ENCODE measurements around the gene ITPRIPL2.

The ITPRIPL2 gene

DNA sequence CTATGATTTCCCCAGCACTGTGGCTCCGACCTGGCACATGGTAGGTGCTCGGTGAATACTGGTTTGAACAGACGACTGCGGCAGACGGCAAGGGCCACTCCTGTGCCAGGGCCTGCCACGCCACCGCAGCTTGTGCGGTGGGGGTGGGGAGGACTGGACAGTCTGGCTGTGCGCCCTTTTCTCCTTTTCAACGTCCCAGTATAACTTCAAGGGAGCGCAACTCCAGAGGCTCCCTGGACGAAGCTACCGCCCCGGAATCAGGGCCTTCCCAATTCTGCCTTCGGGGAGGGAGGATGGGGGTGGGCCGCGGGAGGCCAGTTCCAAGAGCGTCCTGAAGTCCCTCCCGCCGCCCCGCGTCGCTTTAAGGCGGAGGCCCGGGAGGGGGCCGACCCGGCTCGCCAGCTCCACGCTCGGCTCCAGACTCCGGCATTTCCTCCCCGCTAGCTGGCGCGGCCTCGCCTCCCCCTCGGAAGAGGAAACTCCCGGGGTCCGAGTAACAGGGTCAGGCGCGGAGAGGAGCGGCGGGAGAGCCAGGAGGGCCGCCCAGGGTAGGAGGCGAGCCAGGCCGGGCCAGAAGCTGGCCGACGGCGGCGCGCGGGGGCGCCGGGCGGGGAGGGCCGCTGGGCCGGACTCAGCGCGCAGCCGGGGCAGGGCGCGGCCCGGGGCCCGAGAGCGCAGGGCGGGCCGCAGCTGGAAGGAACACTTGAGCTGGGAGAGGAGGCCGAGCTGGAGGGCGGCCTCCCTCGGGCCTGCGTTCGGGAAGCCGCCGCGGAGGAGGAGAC is at the start of gene ITPRIPL2:
TSS of gene ITPRIPL2 (plus strand) at position 388 of the 782 bp plus-strand sequence. CDS start 498 bp downstream, outside the sequence.
- no peak for DNase-seq (ENCODE audit: low read depth in 2 of 2)

DNA sequence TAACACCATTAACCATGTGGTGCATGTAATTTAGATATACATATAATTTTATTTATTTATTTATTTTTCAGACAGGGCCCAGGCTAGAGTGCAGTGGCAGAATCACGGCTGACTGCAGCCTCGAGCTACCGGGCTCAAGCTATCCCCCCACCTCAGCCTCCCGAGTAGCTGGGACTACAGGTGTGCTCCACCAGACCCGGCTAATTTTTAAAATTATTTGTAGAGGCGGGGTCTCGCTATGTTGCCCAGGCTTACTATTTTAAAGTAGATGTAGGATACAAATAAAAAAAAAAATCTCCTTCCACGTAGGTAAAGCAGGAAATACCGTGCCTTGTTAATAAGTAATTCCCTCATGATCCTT is 46.8 kb upstream of the ITPRIPL2 start:
- DNase-seq (ENCODE audit: low read depth in 2 of 2), result no peak

DNA sequence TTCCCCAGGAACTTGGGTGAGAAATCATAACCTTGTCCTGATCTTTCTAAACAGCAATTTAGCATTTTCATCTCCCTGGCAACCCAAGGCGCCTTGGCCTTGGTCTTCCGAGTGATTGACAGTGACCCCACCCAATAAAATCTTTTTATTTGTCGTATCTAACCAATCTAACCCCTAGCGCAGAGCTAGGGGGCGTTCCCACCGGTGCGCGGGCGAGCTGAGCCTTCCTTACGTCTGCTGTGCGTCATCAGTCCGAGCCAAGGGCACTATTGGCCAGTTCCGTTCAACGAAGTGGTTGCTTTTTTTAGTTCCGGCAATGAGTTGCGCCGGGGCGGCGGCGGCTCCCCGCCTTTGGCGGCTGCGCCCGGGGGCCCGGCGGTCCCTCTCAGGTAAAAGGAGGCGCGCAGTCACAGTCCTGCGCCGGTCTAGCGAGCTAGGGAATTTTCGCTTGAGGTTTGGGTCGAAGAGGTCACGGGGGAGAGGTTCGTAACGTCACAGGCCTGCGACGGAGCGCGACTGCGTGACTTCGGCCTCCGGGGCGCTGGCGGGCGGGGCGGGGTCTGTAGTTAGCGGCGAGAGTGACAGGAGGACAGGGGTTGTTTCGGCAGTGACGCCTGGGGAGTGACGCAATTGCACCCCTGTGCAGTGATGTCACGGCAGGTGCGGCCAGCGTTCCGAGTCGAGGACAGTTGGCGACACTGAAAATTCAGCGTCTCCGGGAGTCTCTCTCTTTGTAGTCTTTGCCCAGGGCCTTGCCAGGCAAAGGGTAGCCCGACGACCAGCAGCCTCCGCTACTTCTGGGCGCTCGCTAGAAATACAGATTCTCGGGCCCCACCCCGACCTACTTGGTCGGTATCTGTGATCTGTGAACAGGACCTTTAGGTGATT is 46.2 kb upstream of the ITPRIPL2 start, which contains the start of gene COQ7:
TSS of gene COQ7 (plus strand) at position 266 of the 888 bp plus-strand sequence. CDS start at position 317, 51 bp downstream.
- DNase-seq (ENCODE audit: low read depth in 2 of 2), result peak; percentile 92 to 97

DNA sequence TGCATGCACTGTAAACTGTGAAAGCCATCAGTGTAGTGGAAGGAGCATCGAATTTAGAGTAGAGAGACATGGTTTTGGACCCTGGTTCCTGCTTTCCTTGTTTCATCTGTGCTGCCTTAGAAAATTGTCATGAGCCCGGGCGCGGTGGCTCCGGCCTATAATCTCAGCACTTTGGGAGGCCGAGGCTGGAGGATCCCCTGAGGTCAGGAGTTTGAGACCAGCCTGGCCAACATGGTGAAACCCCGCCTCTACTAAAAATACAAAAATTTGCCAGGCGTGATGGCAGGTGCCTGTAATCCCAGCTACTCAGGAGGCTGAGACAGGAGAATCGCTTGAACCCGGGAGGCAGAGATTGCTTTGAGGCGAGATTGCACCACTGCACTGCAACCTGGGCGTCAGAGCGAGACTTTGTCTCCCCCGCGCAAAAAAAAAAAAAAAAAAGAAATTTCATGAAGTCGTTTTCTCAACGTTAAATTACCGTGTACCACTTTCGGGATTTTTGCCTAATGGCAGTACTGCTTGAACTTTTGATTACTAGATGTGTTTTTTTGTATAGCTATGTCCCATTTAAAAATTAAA is 45.4 kb upstream of the ITPRIPL2 start:
- no peak for DNase-seq (ENCODE audit: low read depth in 2 of 2)

DNA sequence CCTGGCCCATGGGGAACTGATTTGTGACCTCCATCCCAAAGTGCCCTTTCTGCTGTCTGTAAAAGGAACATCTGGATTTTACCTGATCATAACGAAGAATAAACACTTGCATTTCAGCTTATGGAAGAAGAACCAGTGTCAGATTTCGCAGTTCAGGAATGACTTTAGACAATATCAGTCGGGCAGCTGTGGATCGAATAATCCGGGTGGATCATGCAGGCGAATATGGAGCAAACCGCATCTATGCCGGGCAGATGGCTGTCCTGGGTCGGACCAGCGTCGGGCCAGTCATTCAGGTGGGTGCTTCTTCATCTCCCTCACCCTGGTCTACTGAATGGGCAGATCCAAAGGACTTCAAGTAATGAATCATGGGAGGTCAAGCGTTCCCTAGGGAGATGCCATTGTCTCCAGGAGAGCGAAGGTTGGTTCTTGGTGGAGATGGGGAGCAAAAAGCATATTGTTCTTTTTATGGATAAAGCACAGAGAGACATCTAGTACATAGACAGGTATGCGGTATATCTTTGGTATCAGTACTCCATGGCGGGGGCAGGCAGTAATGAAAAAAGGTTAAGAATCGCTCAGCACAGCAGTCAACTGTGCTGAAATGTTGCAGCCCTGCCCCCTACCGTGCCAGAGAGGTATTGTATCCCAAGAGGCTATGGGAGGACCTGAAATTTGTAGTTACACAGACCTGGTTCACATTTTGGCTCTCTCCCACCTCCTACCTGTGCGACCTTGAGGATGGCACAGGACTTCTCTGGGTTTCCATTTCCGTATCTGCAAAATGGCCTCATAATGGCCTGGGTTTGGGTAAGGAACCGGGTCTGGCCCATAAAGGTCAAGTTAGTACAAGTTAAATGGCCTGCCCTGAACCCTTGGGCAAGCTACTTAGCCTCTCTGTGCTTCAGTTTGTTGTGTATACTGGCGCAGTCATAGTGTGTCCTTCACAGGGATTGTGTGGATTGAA is 41.7 kb upstream of the ITPRIPL2 start:
- DNase-seq (ENCODE audit: low read depth in 2 of 2), result no peak

DNA sequence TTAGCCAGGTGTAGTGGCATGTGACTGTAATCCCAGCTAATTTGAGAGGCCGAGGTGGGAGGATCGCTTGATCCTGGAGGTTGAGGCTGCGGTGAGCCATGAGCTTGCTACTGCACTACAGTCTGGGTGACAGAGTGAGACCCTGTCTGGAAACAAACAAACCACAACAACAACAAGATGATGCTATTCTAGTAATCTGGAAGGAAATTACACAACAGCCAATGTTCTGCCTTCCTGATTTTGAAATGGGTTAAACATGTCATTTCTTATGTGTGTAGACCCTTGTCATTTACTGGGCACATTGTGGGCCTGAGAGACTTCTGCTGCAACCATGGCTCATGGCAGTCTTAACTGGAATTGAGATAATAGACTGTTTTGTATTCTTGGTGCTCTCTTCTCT is 40.4 kb upstream of the ITPRIPL2 start:
- no peak for DNase-seq (ENCODE audit: low read depth in 2 of 2)

DNA sequence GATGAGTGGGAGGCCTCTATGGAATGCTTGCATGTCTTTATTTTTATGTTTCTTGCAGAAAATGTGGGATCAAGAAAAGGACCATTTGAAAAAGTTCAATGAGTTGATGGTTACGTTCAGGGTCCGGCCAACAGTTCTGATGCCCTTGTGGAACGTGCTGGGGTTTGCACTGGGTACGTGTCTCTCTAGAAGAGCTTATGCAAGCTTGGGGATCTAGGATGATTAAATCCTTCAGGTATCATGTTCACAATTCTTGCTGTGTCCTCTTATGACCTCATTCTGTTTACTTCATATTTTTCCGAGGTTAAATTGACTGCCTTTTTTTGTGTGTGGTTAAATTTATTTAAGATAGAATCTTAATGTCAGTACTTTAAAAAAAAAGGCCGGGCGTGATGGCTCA is 39.9 kb upstream of the ITPRIPL2 start:
- DNase-seq (ENCODE audit: low read depth in 2 of 2), result no peak

DNA sequence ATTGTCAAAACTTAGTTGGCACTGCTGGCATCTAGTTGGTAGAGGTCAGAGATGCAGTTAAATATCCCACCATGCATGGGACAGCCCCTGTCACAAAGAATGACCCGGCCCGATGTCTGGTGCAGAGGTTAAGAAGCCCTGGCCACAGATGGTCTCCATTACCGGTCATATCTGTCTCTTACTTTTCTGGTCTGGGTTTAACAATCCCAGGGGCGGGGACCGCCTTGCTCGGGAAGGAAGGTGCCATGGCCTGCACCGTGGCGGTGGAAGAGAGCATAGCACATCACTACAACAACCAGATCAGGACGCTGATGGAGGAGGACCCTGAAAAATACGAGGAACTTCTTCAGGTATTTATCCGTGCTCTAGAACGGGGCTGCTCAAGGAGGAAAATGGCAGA is 38.3 kb upstream of the ITPRIPL2 start:
- no peak for DNase-seq (ENCODE audit: low read depth in 2 of 2)

DNA sequence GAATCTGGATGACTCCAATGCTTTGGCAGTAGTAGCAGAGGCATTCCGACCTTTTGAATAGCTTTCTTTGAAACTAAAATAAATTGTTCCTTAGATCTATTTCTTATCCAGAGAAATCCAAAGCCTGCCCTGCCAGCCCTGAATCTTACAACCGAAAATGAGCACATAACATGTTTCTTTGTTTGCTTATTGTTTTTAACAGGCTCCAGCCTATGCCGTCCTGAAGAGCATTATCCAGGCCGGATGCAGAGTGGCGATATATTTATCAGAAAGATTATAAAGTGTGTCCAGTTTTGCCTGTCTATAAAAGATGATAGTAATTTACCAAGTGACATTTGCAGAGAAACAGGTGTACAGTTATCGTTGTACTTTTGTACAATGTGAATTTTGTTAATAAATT is 35.9 kb upstream of the ITPRIPL2 start:
- no peak for DNase-seq (ENCODE audit: low read depth in 2 of 2)

DNA sequence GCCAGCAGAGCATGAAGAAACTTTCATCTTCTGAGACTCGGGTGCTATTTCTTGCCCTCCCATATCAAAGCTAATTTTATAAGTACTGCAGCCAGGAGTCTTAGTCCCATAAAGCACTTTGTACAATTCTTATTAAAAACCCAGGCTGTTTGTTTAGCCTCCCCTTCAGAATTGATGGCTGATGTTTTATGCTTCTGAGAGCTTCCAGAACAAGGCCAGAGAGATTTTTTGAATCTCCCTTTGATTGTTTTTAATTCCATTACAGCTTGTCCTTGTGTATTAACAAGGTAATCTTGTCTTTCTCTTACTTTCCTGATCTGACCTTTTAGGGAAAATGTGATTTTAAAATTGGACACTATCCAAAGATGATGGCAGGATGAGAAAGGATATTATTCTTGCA is 30.1 kb upstream of the ITPRIPL2 start:
- DNase-seq (ENCODE audit: low read depth in 2 of 2), result no peak

DNA sequence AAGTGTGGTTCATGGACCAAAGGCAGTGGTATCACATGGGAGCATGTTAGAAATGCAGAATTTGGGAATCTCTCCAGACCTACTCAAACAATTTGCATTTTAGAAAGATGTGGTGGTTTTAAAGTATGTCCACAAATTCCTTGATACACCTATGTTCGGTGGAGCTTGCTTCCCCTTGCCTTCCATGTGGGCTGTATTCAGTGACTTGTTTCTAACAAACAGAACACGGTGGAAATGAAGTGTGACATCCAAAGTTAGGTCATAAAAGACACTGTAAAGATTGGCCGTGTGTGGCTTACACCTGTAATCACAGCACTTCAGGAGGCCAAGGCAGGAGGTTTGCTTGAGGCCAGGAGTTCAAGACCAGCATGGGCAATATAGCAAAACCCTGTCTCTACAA is 29.6 kb upstream of the ITPRIPL2 start:
- no peak for DNase-seq (ENCODE audit: low read depth in 2 of 2)

DNA sequence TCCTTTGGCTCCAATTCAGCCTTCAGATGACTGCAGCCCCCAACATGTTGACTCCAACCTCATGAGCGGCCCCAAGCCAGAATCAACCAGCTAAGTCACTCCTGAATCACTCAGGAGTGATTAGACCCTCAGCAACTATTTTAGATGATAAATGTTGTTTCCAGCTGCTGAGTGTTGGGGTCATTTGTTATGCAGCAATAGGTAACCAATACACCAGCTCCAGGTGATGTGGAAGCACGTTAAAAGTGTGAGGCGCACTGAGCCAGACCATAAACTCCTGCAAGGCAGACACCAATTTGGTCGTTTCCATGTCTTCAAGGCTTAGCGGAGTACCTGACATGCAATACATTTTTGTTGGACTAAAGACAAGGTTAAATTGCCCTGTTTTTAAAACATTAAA is 28.9 kb upstream of the ITPRIPL2 start:
- no peak for DNase-seq (ENCODE audit: low read depth in 2 of 2)

DNA sequence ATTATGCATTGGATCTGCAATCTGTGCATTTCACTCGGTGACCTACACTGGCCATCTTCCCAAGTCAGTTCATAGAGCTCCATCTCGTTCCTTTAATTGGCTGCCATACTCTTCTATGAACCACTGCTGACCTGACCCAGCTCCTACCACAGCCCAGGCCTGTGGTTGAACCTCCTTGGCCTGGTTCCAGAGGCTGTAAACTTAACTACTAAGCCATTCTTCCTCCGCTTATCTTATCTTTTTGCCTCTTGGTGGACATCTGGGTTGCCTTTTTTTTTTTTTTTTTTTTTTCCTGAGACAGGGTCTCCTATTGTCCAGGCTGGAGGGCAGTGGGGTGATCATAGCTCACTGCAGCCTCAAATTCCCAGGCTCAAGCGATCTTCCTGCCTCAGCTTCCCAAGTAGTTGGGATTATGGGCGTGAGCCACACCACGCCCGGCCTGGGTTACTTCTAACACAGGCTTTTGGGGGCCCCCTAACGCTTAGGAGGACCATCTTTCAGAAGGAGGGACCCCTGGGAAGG is 28.0 kb upstream of the ITPRIPL2 start:
- no peak for DNase-seq (ENCODE audit: low read depth in 2 of 2)

DNA sequence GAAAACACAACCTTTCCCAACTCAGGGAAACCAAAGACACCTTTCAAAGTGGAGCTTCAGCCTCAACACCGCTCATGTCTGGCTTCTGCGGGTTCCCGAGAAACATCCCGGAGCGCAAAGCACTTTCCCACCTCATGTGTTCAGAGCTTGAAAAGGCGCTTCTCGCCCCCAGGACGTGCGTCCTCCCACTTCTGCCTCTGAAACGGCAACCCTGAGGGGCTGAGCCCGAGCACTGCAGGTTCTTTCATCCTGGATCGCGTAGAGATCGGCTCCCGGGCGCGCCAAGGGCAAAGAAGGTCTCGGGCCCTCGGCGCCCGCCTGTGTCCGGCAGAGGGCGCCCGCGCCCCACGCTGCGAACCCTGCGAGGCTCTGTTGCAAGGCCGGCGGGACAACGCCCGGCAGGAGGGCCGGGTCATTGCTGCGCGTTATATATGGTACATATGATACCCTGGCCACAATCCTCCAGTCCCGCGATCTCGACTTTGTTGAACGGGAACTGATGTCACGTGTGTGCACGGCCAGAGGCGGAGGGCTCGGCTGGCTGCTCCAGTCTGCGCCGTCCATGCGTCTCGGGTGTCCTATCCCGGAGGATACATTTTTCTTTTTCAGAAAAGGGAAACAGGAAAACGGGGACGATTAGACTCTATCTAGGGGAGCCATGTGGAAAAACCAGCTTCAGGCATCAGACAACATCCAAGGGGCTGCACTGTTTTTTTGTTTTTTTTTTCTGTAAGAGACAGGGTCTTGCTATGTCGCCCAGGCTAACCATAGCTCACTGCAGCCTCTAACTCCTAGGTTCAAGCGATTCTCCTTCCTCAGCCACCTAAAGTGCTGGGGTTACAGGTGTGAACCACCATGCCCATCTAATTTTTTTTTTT is 27.2 kb upstream of the ITPRIPL2 start:
- DNase-seq (ENCODE audit: low read depth in 2 of 2), result peak; percentile 61 to 63

DNA sequence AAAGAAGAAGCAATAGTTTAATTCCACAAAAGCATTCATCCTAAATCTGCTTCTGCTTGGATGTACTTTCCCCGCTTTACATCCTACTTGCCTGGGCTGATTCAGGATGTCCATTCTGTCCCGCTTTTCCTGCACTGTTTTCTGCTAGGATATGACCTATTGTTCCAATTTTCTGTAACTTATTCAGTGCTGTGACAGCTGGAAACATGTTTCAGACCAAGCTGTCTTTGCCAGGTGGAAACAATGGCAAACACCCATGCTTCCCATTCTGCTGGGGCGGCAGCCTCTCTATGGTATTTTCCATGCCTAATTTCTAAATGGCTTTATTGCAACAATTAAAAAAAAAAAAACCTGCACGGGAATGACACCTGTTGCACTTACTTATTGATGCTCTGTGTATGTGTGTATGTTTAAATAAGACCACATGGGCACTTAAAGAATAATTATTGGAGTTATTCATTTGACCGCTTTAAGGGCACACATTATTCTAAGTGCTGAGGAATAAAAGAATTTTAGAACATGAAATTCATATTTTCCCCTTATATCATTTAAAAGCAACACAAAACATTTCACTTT is 25.3 kb upstream of the ITPRIPL2 start:
- DNase-seq (ENCODE audit: low read depth in 2 of 2), result no peak

DNA sequence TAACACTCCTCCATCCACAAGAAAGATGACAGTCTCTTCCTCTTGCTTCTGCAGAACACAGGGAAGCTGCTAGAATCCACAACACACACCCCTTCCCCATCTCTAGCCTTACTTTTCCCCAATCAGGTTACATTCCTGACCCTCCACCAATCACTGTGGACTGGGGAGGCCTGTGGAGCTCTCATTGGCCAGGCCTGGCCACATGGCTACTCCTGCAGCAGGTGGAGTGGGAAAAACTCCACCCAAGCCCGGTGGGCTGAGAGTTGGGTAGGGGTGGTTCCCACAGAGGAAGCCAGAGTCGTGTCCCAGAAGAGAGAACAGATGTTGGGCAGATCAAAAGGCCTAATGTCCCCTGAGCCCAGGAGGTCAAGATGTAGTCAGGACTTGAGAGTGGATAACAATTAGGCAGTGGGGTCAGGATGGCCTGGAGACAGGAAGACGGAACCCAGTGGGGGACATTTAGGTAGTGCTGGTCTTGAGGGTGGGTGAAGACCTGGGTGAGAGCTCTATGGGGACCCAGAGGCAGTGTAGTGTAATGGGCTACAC is 24.3 kb upstream of the ITPRIPL2 start:
- no peak for DNase-seq (ENCODE audit: low read depth in 2 of 2)

DNA sequence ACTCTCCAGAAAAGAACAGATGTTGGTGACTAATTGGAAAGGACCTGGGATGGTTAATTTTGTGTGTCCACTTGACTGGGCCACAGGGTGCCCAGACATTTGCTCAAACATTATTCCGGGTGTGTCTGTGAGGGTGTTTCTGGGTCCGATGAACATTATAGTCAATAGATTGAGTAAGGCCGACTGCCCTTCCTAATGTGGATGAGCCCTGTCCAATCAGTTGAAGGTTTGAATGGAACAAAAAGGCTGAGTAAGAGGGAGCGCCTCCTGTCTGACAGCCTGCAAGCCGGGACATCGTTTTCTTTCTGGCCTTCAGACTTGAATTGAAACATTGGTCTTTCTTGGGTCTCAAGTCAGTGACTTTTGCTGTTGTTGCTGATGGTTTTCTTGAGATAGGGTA is 22.8 kb upstream of the ITPRIPL2 start:
- no peak for DNase-seq (ENCODE audit: low read depth in 2 of 2)

DNA sequence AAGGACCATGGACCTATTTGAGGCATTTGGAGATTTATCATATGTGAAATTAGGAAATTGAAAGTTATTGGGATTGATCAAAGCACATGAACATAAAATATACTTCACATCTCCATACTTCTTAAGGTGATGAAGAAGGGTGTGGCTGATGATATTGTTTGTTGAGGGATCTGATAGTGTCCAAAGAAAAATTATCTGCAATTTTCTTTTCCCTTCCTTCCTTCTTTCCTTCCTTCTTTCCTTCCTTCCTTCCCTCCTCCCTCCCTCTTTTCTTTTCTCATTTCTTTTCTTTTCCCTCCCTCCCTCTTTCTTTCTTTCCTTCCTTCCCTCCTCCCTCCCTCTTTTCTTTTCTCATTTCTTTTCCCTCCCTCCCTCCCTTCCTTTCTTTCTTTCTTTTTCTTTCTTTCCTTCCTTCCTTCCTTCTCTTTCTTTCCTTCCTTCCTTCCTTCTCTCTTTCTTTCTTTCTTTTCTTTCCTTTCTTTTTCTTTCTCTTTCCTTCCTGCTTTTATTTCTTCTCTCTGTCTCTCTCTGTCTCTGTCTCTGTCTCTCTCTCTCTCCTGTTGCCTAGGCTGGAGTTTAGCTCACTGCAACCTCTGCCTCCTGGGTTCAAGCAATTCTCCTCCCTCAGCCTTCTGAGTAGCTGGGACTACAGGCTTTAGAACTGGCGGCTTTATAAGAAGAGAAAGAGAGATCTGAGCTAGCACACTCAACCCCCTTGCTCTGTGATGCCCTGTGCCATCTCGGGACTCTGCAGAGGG is 20.9 kb upstream of the ITPRIPL2 start:
- no peak for DNase-seq (ENCODE audit: low read depth in 2 of 2)
